ENCODE results near the gene MYO5C. TPM values are rescaled to one million over a fixed set of nuclear protein-coding genes. Genes with fewer than 3 reads are reported as not detected.

Gene MYO5C
- total and polyA plus RNA-seq, 2 of the 13 experiments (the other 11 are each of a cell fraction or from before 2014, with no cell fraction given), result 15.7 to 23.7 TPM

GRCh38 chr15:52179278-52180195, 116.1 kb downstream of the MYO5C start (continued):
- TF ChIP-seq ZNF280B (CRISPR knock-in tag; IDR thresholded peaks at IDR 0.05; ENCODE audit: borderline replicate concordance), result peak; percentile 23; the same call in 1 of the 2 replicates
- TF ChIP-seq ZBTB49 (CRISPR knock-in tag; IDR thresholded peaks at IDR 0.05; ENCODE audit: borderline replicate concordance), result no peak
- 0 out of 2 replicates have a peak, but pooled peaks have one; percentile 12 for TF ChIP-seq NCOA2 (CRISPR knock-in tag; IDR thresholded peaks at IDR 0.05)
- peak; percentile 29; the same call in 1 of the 2 replicates for TF ChIP-seq ATF2 (CRISPR knock-in tag; IDR thresholded peaks at IDR 0.05)
- TF ChIP-seq FOSL2 (CRISPR knock-in tag; IDR thresholded peaks at IDR 0.05), result peak; percentile 25; the same call in 1 of the 2 replicates
- TF ChIP-seq MAX (IDR thresholded peaks at IDR 0.05), result peak; percentile 67
- no peak; the same call in 1 of the 2 replicates for TF ChIP-seq ZNF768 (CRISPR knock-in tag; IDR thresholded peaks at IDR 0.05)
- 0 out of 2 replicates have a peak, but pooled peaks have one; percentile 50 for TF ChIP-seq ZNF136 (CRISPR knock-in tag; IDR thresholded peaks at IDR 0.05; ENCODE audit: low read depth)
- peak; percentile 44 for TF ChIP-seq ZEB1 (IDR thresholded peaks at IDR 0.05; ENCODE audit: insufficient replicate concordance, low read depth)
